Kidney glomerular epithelial cell (primary cell): ENCODE data around the gene GCFC2.
A peak's percentile ranks its signal among the peaks of the same experiment; 100 is the strongest.
"Not testable (repeated sequence)": the region's sequence is repeated elsewhere in the genome, so short reads cannot be mapped to it uniquely, and the experiment has no call there.

Source experiments
- DNase-seq: peaks from one replicate; lab custom pipeline; 2025; lab: John Stamatoyannopoulos, UW

Gene GCFC2

DNA sequence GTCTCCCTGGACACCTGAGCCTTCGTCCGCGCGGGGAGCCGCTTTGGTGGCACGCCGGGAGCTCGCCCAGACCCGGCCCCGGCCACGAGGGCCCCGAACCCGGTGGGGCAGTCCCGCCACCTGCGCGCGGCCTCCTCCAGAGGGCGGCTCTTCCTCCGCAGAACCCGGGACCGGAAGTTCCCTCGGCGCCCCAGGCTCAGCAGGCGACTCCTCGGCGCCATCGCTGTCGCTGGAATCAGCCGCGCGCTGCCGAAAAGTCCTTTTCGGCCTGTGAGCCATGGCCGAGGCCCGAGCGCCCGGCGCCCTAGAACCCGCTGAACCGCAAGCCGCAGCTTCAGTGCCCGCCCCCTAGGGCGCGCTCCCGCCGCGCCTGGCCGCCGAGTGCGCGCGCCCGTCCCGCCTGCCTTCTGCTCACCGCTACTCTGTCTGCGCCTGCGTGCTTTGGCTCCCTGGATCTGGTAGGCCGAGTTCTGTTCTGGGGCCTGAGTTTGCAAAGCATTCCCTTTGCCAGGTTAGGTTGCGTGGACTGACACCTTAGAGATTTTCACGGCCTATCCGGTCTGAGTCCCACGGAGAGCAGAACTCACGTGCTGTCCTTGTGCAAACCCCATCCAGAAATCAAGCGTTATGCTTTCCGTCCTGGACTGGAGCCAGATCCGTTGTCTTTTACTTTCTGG, at the start of gene GCFC2:
TSS of gene GCFC2 (minus strand) at position 339 of the 677 bp plus-strand sequence. CDS start at position 279, 60 bp downstream.
- peak; percentile 82 for DNase-seq

DNA sequence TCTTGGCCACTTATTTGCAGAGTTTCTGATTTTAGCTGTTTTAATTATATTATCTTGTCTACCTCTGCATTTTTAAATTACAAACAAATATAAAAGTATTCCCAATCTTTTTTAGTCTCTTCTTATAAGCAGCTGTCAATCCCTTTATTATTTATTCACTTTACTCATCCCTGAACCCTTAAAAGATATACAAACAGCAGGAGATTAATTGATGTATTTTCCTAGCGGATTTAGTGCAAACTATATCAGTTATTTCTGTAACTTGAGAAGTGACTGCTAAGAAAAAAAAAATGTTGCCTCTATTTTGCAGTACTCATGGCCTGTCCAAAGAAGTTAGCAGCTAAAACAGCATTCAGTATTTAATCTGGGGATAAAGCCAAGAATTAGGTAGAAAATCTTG, 42.1 kb upstream of the GCFC2 start:
- DNase-seq, result no peak

- DNase-seq, result no peak
These were observed 41.2 kb upstream of the GCFC2 start for GRCh38 chr2:75751824-75752468.

- no peak for DNase-seq
These were observed 40.6 kb upstream of the GCFC2 start for GRCh38 chr2:75751360-75751759.

DNA sequence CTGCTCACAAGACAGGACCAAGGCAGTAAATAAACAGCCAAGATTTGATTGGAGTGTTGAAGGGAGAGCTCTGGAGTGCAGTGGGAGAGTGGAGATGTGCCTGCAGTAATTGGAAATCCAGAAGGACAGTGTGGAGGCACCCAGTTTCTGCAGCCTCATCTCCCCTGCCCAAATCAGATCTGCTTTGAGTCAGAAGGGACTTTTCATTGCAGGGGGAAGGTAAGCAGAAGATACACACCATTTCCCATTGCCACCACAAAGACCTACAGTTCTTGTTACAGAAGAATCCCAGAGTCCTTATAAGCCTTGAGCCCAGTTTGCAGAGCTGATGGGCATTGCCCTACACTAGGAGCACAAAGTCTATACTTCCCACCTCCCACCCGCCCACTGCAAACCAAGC, 27.2 kb upstream of the GCFC2 start:
- DNase-seq, result no peak

DNA sequence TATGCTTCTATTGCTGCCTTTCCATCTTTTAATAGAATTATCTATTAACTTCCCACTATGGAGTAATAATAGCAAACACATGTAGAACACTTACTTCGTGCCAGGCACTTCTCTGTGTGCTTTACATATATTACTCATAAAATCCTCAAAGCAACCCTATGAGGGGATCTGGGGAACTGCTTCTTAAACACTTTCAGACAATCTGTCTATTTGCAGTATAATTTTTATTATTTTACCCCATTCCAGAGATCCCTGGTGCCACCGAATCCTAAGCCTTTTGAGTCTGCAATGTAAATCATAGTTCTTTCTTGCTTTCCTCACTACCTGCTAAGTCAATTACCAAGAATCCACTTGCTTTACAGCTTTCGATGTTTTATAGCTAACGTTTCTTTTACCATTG, 25.6 kb upstream of the GCFC2 start:
- no peak for DNase-seq

GRCh38 chr2:75729861-75730260, 19.1 kb upstream of the GCFC2 start:
- DNase-seq, result no peak

DNA sequence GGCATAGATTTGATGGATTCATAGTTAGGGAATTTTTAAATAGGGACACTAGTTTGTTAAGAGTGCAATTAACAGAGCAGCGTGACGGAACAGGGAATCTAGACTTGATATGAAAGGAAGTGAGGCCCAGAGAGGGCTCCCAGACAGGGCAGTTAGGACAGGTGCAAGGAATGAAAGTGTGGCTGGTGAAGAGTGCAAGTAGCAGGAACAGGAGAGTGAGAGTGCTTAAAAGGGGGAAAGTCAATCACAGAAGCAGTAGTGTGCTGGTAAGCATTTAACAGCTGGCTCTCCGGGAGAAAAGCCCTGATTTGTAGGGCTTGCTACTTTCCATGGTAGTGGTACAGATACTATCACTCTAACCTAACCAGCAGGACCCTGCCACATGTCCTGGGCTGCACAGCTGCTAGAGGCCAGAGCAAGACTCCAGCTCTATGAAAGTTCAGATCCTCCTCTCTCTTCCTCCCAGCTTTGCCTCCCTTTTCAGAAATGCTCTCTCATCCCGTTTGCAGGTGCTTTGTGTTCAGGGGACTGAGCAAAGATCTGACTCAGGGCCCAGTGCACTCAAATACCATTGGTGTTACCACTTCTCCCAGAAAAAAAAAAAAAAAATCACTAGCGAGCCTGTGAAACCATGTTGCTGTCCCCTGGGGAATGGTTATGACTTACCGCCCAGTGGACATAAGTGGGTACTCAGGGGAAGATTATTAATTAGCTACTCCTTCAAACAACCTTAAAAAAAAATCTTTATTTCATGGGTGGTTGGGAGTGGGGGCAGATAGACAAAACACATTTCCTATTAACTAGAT, 18.1 kb upstream of the GCFC2 start:
- DNase-seq, result no peak

DNA sequence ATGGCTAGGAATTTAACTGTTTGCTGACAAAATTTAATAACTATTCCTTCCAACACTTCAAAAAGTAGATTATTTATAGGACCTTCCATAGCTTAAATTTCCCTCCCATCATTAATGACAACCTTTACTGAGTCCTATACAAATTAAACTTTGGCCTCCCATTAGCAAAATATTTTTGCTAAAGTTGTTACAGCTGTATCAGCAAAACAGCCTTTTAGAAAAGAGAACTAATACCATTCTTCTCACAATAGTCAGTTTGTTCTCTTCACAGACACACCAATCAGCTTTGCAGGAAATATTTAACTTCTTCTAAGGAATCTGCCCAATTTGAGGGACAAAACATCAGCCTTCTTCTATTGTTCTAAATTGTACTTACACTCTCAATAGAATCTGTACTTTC, 12.0 kb upstream of the GCFC2 start:
- no peak for DNase-seq

DNA sequence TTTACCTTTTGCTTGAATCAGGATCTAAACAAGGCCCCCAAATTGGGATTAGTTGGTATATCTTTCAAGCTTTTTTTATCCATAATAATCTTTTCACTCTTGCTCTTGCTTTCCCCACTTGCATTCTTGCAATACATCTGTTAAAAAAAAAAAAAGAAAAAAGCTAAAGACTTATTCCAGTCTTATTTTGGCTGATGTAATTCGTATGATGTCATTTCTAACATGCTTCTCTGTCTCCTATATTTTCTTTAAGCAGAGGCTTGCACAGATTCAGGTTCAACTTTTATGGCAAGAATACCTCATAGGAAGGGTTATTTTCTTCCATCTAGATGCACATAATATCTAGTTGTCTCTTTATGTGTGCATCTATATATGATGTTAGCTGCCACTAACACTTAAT, 9.8 kb upstream of the GCFC2 start:
- no peak for DNase-seq

GRCh38 chr2:75719616-75720015, 8.9 kb upstream of the GCFC2 start:
- DNase-seq, result no peak

DNA sequence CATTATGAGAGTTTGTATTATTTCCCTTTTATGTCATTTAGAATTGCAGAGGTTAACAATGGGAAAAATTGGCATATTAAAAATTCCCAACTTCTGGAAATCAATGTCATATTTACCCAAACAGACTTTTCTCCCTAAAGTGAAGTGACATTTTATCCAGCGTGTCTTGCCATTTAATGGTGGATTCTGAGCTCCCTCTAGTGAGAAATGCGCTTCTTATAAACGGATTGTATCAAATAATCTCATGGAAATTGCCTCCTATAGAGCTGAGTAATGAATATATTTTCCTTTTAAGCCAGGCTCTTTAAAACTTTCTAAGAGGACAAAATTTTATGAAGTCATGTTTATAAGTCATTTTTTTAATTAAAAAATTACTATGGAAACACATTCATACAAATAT, 5.7 kb upstream of the GCFC2 start:
- DNase-seq, result no peak

GRCh38 chr2:75711590-75711989, 875 bp upstream of the GCFC2 start:
- DNase-seq, result not testable (repeated sequence)

DNA sequence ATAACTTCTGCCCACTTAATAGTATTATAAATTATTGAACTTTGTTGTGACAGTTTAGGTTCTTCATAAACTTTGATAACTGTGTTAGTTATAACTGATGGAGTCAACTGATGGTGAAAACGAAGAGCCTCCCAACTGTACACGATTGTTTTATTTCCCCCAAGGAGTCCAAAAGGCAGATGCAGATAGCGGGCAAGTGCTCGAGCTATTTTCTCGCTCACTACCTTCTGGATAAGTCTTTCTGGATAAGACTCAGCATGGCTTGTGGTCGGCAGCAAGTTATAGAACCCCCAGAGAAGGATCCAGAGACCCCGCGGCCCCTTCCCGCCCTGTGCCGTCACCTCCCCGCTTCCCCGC, 517 bp downstream of the GCFC2 start:
- no peak for DNase-seq

GRCh38 chr2:75709297-75709696, 1.4 kb downstream of the GCFC2 start:
- DNase-seq, result no peak

DNA sequence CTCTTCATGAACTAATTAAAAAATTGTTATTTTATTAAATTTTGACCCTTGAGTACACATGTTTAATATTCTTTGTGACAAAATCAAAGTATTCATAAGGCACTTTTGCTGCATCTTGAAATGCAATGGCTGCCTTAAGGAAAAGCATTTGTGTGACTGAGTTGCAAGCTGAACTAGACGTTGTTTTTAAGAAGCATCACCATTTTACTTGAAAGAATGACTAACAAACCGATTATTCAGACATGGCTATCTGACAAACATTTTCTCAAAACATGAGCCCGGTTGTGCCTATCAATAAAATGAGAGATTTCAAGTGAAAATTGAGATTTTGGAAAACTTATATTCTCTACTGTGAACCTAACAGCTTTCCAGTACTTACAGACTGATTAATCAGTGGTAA, 2.8 kb downstream of the GCFC2 start:
- no peak for DNase-seq

DNA sequence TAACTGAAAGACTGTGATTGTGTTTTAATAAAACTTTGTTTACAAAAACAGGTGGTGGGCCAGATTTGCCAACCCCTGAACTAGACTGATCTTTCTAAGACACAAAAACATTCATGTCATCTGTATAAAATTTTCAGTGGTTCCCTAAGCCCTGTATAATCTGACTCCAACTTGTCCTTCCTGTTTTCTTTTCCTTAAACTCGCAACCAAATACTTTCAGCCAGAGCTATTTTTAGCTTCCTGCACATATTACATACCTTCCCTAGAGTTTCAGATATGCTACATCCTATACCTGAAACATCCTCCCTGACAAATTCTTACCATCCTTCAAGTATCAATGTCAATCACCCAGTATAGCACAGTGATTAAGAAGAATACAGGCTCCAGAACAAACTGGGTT, 4.8 kb downstream of the GCFC2 start:
- no peak for DNase-seq

DNA sequence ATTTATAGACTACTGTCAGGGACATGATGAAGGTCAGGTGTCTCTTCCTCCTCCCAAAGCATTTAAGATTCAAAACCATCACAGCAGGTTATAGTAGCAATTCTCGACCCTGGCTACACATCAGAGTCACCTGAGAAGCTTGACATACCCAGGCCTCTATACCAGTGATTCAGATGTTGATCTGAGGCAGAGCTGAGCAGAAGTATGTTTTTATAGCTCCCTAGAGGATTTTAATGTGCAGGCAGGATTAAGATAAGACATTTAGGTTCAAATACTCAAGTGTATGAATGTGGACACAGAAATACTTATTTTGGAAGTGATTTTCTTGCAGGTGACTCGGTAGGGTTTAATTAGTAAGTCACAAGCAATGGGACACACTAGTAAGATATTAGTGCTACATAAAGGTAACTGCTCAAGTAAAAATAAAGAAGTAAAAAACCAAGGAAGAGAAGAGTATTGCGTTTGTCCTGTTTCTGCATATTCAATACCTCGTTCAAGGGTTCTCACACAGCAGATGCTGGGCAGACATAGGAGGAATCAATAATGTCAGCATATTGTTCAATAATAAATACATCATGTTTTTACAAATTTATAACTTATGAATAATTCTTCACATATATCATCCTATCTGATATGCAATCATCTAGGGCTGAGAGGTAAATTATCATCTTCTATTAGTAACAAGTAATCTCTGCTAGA, 7.0 kb downstream of the GCFC2 start:
- no peak for DNase-seq

GRCh38 chr2:75702593-75702992, 8.1 kb downstream of the GCFC2 start:
- no peak for DNase-seq

GRCh38 chr2:75698918-75699317, 11.8 kb downstream of the GCFC2 start:
- DNase-seq, result peak; percentile 11

DNA sequence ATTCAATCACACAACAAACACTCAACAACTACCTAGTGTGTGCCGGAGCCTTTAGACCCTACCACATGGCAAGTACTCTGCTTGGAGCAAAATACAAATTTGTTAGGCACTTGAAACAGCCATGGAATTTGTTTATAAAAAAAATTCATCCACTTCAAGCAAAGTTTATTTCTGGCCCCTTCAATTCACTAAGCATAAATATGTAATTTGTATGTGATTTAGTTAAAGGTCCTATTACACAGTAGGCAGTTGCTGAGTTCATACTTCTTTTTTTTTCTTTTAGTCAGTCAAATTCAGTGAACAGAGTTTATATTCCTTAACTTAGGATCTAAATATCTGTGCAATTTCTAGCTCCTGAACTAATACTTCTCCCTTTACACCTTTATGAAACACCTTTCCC, 22.5 kb downstream of the GCFC2 start:
- no peak for DNase-seq

DNA sequence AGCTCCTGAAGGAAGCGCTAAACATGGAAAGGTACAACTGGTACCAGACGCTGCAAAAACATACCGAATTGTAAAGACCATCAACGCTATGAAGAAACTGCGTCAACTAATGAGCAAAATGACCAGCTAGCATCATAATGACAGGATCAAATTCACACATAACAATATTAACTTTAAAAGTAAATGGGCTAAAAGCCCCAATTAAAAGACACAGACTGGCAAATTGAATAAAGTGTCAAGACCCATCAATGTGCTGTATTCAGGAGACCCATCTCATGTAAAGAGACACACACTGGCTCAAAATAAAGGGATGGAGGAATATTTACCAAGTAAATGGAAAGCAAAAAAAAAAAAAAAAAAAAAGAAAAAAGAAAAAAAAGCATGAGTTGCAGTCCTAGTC, 27.3 kb downstream of the GCFC2 start:
- DNase-seq, result not testable (repeated sequence)

DNA sequence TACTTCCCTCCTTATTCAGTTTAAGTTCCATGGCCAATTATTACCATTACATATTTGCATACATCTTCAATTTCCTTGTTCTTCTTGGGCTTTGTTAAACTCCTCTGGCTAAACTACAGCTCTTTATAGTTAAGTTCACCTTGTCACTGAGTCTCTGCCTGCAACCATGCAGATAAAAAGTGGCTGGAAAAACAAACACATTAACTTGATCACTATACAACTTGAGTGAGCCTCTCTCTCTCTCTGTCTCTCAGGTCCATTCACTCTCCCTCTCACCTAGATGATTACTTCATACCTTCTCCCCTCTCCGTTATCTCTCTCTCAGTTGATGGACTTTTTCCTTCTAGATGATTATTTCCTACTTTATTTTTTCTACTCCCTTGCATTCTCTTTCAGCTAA, 30.3 kb downstream of the GCFC2 start:
- no peak for DNase-seq
